ENCODE measurements around the gene MIAT.

- no peak for TF ChIP-seq TCF7L2 (IDR thresholded peaks at IDR 0.05; ENCODE audit: low read depth, low read length)
- no peak for TF ChIP-seq ZNF598 (CRISPR knock-in tag; IDR thresholded peaks at IDR 0.05; ENCODE audit: borderline replicate concordance)
- TF ChIP-seq, protein P1, sequence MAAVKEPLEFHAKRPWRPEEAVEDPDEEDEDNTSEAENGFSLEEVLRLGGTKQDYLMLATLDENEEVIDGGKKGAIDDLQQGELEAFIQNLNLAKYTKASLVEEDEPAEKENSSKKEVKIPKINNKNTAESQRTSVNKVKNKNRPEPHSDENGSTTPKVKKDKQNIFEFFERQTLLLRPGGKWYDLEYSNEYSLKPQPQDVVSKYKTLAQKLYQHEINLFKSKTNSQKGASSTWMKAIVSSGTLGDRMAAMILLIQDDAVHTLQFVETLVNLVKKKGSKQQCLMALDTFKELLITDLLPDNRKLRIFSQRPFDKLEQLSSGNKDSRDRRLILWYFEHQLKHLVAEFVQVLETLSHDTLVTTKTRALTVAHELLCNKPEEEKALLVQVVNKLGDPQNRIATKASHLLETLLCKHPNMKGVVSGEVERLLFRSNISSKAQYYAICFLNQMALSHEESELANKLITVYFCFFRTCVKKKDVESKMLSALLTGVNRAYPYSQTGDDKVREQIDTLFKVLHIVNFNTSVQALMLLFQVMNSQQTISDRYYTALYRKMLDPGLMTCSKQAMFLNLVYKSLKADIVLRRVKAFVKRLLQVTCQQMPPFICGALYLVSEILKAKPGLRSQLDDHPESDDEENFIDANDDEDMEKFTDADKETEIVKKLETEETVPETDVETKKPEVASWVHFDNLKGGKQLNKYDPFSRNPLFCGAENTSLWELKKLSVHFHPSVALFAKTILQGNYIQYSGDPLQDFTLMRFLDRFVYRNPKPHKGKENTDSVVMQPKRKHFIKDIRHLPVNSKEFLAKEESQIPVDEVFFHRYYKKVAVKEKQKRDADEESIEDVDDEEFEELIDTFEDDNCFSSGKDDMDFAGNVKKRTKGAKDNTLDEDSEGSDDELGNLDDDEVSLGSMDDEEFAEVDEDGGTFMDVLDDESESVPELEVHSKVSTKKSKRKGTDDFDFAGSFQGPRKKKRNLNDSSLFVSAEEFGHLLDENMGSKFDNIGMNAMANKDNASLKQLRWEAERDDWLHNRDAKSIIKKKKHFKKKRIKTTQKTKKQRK (IDR thresholded peaks at IDR 0.05; ENCODE audit: low read length), result no peak
- no peak for TF ChIP-seq HNRNPUL1 (IDR thresholded peaks at IDR 0.05; ENCODE audit: low read depth, low read length)
These were observed 54.8 kb downstream of the MIAT start for GRCh38 chr22:26712158-26712557.
